Liver (tissue), 3 donors: ENCODE results near the gene PHLPP2.

Experiments
- EGR1 ChIP-seq, 2 donors: IDR thresholded peaks; 2 replicates each; pipeline ENCODE4 v1.6.1; 2016 to 2018; ENCODE audit warnings: antibody characterized with exemption in 2 of 2, low read depth in 2 of 2
- FOXA2 ChIP-seq: IDR thresholded peaks from 2 replicates; pipeline ENCODE4 v1.6.1; 2016; ENCODE audit warnings: antibody characterized with exemption
- HNF4G ChIP-seq: IDR thresholded peaks from 2 replicates; pipeline ENCODE4 v1.6.1; 2016; ENCODE audit warnings: antibody characterized with exemption
- RAD21 ChIP-seq, 2 donors: IDR thresholded peaks; 2 replicates each; pipeline ENCODE4 v1.6.1; 2016; ENCODE audit warnings: antibody characterized with exemption in 2 of 2, mild to moderate bottlenecking in 2 of 2
- SP1 ChIP-seq: IDR thresholded peaks from 2 replicates; pipeline ENCODE4 v1.6.1; 2018; ENCODE audit warnings: antibody characterized with exemption, mild to moderate bottlenecking
- TAF1 ChIP-seq: conservative IDR thresholded peaks from 2 replicates; pipeline ENCODE4 v1.6.1; 2016; ENCODE audit warnings: antibody characterized with exemption, mild to moderate bottlenecking
- TF ChIP-seq, protein P1 (sequence below): fragments of 150-350 bp; IDR thresholded peaks from 2 replicates; pipeline ENCODE4 v1.5.1; 2017; ENCODE audit warnings: improper control_type of control experiment, low read depth, low read length; ENCODE audit not compliant: missing input control
- TF ChIP-seq, protein P2 (sequence below): IDR thresholded peaks from 2 replicates; pipeline ENCODE4 v1.6.1; 2016; ENCODE audit warnings: antibody characterized with exemption, mild to moderate bottlenecking
- TF ChIP-seq, protein P3 (sequence below): IDR thresholded peaks from 2 replicates; pipeline ENCODE4 v1.6.1; 2016; ENCODE audit warnings: antibody characterized with exemption
- donor health status: healthy.
- donor health status: healthy.

DNA sequence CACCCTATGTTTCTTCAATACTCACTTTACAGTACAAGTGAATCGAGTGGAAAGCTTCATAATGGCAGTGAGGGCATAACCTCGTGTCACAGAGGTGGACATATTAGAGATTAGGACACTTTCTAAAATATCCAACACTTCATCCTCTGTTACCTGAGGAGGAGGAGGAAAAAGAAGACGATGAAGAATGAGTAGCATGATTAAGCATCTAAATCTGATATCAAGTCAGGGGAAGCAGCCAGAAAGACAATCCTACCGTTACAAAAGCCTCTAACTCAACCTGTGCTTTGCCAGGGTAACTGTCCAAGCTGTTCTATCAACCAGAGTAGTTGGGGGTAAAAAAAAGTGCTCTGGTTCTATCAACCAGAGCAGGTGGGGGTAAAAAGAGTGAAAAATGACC is 23.7 kb upstream of the PHLPP2 start:
- TF ChIP-seq, protein P1, sequence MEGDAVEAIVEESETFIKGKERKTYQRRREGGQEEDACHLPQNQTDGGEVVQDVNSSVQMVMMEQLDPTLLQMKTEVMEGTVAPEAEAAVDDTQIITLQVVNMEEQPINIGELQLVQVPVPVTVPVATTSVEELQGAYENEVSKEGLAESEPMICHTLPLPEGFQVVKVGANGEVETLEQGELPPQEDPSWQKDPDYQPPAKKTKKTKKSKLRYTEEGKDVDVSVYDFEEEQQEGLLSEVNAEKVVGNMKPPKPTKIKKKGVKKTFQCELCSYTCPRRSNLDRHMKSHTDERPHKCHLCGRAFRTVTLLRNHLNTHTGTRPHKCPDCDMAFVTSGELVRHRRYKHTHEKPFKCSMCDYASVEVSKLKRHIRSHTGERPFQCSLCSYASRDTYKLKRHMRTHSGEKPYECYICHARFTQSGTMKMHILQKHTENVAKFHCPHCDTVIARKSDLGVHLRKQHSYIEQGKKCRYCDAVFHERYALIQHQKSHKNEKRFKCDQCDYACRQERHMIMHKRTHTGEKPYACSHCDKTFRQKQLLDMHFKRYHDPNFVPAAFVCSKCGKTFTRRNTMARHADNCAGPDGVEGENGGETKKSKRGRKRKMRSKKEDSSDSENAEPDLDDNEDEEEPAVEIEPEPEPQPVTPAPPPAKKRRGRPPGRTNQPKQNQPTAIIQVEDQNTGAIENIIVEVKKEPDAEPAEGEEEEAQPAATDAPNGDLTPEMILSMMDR, result no peak
- TF ChIP-seq, protein P2, sequence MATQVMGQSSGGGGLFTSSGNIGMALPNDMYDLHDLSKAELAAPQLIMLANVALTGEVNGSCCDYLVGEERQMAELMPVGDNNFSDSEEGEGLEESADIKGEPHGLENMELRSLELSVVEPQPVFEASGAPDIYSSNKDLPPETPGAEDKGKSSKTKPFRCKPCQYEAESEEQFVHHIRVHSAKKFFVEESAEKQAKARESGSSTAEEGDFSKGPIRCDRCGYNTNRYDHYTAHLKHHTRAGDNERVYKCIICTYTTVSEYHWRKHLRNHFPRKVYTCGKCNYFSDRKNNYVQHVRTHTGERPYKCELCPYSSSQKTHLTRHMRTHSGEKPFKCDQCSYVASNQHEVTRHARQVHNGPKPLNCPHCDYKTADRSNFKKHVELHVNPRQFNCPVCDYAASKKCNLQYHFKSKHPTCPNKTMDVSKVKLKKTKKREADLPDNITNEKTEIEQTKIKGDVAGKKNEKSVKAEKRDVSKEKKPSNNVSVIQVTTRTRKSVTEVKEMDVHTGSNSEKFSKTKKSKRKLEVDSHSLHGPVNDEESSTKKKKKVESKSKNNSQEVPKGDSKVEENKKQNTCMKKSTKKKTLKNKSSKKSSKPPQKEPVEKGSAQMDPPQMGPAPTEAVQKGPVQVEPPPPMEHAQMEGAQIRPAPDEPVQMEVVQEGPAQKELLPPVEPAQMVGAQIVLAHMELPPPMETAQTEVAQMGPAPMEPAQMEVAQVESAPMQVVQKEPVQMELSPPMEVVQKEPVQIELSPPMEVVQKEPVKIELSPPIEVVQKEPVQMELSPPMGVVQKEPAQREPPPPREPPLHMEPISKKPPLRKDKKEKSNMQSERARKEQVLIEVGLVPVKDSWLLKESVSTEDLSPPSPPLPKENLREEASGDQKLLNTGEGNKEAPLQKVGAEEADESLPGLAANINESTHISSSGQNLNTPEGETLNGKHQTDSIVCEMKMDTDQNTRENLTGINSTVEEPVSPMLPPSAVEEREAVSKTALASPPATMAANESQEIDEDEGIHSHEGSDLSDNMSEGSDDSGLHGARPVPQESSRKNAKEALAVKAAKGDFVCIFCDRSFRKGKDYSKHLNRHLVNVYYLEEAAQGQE, result no peak
- TF ChIP-seq EGR1 (IDR thresholded peaks at IDR 0.05; ENCODE audit: low read depth in 2 of 2), result no peak
- no peak for TF ChIP-seq RAD21 (IDR thresholded peaks at IDR 0.05)
- TF ChIP-seq FOXA2, result no peak
- TF ChIP-seq TAF1, result no peak
- TF ChIP-seq HNF4G, result no peak
- no peak for TF ChIP-seq SP1
- TF ChIP-seq, protein P3, sequence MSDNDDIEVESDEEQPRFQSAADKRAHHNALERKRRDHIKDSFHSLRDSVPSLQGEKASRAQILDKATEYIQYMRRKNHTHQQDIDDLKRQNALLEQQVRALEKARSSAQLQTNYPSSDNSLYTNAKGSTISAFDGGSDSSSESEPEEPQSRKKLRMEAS, result no peak
